ENCODE results near the gene MROH9.

GRCh38 chr1:171017426-171017825 lies 82.1 kb downstream of the MROH9 start:
- TF ChIP-seq EP300 (conservative IDR thresholded peaks at IDR 0.05; ENCODE audit: poor library complexity, severe bottlenecking) (no peak), POLR2AphosphoS5 (IDR thresholded peaks at IDR 0.05) (no peak)
- TF ChIP-seq, protein P1, sequence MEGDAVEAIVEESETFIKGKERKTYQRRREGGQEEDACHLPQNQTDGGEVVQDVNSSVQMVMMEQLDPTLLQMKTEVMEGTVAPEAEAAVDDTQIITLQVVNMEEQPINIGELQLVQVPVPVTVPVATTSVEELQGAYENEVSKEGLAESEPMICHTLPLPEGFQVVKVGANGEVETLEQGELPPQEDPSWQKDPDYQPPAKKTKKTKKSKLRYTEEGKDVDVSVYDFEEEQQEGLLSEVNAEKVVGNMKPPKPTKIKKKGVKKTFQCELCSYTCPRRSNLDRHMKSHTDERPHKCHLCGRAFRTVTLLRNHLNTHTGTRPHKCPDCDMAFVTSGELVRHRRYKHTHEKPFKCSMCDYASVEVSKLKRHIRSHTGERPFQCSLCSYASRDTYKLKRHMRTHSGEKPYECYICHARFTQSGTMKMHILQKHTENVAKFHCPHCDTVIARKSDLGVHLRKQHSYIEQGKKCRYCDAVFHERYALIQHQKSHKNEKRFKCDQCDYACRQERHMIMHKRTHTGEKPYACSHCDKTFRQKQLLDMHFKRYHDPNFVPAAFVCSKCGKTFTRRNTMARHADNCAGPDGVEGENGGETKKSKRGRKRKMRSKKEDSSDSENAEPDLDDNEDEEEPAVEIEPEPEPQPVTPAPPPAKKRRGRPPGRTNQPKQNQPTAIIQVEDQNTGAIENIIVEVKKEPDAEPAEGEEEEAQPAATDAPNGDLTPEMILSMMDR (IDR thresholded peaks at IDR 0.05; ENCODE audit: poor library complexity, severe bottlenecking), result no peak

Measured in neural cell (in vitro differentiated cells).